Fibroblast of lung (primary cell): ENCODE results near the gene LRRC3. TPM values are rescaled to one million over a fixed set of nuclear protein-coding genes. Genes with fewer than 3 reads are reported as not detected.

ENCODE experiments used
- DNase-seq, 2 donors: peaks; one replicate each; pipeline versions ENCODE4 v3.0.0 to v3.0.0-alpha.2; 2010; ENCODE audit warnings: low read depth in 2 of 2
- H2AFZ ChIP-seq: 2 replicates; pipeline ENCODE4 v1.5.1; 2012; ENCODE audit warnings: low read length, control low read depth, inconsistent platforms
- H3K27ac ChIP-seq: 2 replicates; pipeline ENCODE4 v1.5.1; 2011; ENCODE audit warnings: low read length, control low read depth; ENCODE audit not compliant: insufficient read depth
- H3K27me3 ChIP-seq: 2 replicates; pipeline ENCODE4 v1.5.1; 2011; ENCODE audit warnings: mild to moderate bottlenecking, low read length; ENCODE audit not compliant: control insufficient read depth, insufficient read depth
- H3K36me3 ChIP-seq: 2 replicates; pipeline ENCODE4 v1.5.1; 2011; ENCODE audit warnings: low read length; ENCODE audit not compliant: control insufficient read depth, insufficient read depth
- H3K4me1 ChIP-seq: 2 replicates; pipeline ENCODE4 v1.5.1; 2011; ENCODE audit warnings: low read length; ENCODE audit not compliant: control insufficient read depth, insufficient read depth; ENCODE audit errors: extremely low read depth
- H3K4me2 ChIP-seq: 2 replicates; pipeline ENCODE4 v1.5.1; 2011; ENCODE audit warnings: low read length, control low read depth; ENCODE audit not compliant: insufficient read depth; ENCODE audit errors: extremely low read depth
- H3K4me3 ChIP-seq, 4 experiments: fragments of 200-600 bp in 1 of 4; sonication (generic) in 1 of 4; replicated peaks in 1 of 4; 2 replicates each; pipeline ENCODE4 v1.5.1; 2011 to 2016; ENCODE audit warnings: low read length in 4 of 4, low read depth in 3 of 4, mild to moderate bottlenecking in 3 of 4, control low read depth in 2 of 4, inconsistent platforms in 1 of 4, mixed read lengths in 1 of 4; ENCODE audit not compliant: insufficient read depth in 1 of 4; ENCODE audit errors: control extremely low read depth in 1 of 4
- H3K79me2 ChIP-seq: 2 replicates; pipeline ENCODE4 v1.5.1; 2012; ENCODE audit warnings: mild to moderate bottlenecking, low read length, inconsistent platforms; ENCODE audit not compliant: control insufficient read depth, insufficient read depth
- H3K9ac ChIP-seq: 2 replicates; pipeline ENCODE4 v1.5.1; 2011; ENCODE audit warnings: mild to moderate bottlenecking, low read length, control low read depth; ENCODE audit not compliant: insufficient read depth
- H3K9me3 ChIP-seq: 2 replicates; pipeline ENCODE4 v1.5.1; 2012; ENCODE audit warnings: low read depth, low read length; ENCODE audit not compliant: control insufficient read depth, insufficient read depth
- H4K20me1 ChIP-seq: 2 replicates; pipeline ENCODE4 v1.5.1; 2011; ENCODE audit warnings: low read length; ENCODE audit not compliant: control insufficient read depth, insufficient read depth; ENCODE audit errors: extremely low read depth
- CTCF ChIP-seq, 2 donors: IDR thresholded peaks in 1 of 2; conservative IDR thresholded peaks in 1 of 2; 1 replicate in 1 of 2; 2 replicates in 1 of 2; pipeline ENCODE4 v1.5.1; 2011 to 2012; ENCODE audit warnings: low read length in 2 of 2, control low read depth in 1 of 2, inconsistent platforms in 1 of 2, low read depth in 1 of 2, mild to moderate bottlenecking in 1 of 2
- EZH2 ChIP-seq: IDR thresholded peaks from 2 replicates; pipeline ENCODE4 v1.5.1; 2012; ENCODE audit warnings: low read length, control low read depth, mild to moderate bottlenecking; ENCODE audit errors: missing control alignments
- polyA plus RNA-seq, 2 donors: library from polyadenylated mRNA; depleted of rRNA in 1 of 2; stranded (reverse) in 1 of 2; unstranded in 1 of 2; fragments of >200 nt; gene quantifications; 2 replicates each; pipeline ENCODE4 v1.2.1, GENCODE V29; 2011 to 2012; ENCODE audit warnings: missing spikeins in 1 of 2
- total RNA-seq: library from RNA; depleted of rRNA; stranded (reverse); fragments of >200 nt; gene quantifications from 2 replicates; pipeline ENCODE4 v1.2.1, GENCODE V29; 2014

The LRRC3 gene
- total and polyA plus RNA-seq, 2 donors (not counting 1 experiment from before 2014, with no cell fraction given): 0.50 to 0.52 TPM

- no peaks in the 10 kb centered on the region for H3K36me3 ChIP-seq
- H3K9me3 ChIP-seq: no peaks in the 10 kb centered on the region
- no peak overlapping the region for H3K4me2 ChIP-seq
- H3K4me1 ChIP-seq: no peaks in the 10 kb centered on the region
- TF ChIP-seq CTCF (conservative IDR thresholded peaks at IDR 0.05 in 1 of 2, IDR thresholded peaks at IDR 0.05 in 1 of 2; ENCODE audit: low read depth in 1 of 2, low read length in 2 of 2) (no peak), EZH2 (no peak)
- H4K20me1 ChIP-seq: no peaks in the 10 kb centered on the region
- no peak overlapping the region for H3K27ac ChIP-seq
- H3K27me3 ChIP-seq: no peaks in the 10 kb centered on the region
- DNase-seq: no peak
- no peak overlapping the region for H2AFZ ChIP-seq
- H3K79me2 ChIP-seq: no peaks in the 10 kb centered on the region
- no peak overlapping the region for H3K9ac ChIP-seq
- no peak overlapping the region for H3K4me3 ChIP-seq
Observed at GRCh38 chr21:44450402-44450801, 4.9 kb upstream of the LRRC3 start.

GRCh38 chr21:44450999-44451398 lies 4.3 kb upstream of the LRRC3 start:
- Histone ChIP-seq H3K79me2 (no peaks in the 10 kb centered on the region), H3K27ac (no peak overlapping the region), H3K4me2 (no peak overlapping the region), H3K4me3 (no peak overlapping the region), H3K9me3 (no peaks in the 10 kb centered on the region), H2AFZ (no peak overlapping the region), H3K9ac (no peak overlapping the region), H3K36me3 (no peaks in the 10 kb centered on the region), H3K4me1 (no peaks in the 10 kb centered on the region), H4K20me1 (no peaks in the 10 kb centered on the region), H3K27me3 (no peaks in the 10 kb centered on the region)
- TF ChIP-seq EZH2: no peak
- TF ChIP-seq CTCF (conservative IDR thresholded peaks at IDR 0.05 in 1 of 2, IDR thresholded peaks at IDR 0.05 in 1 of 2; ENCODE audit: low read depth in 1 of 2, low read length in 2 of 2): no peak
- no peak for DNase-seq

- Histone ChIP-seq H3K4me3 (no peak overlapping the region), H3K79me2 (no peaks in the 10 kb centered on the region), H3K4me1 (no peaks in the 10 kb centered on the region), H3K36me3 (no peaks in the 10 kb centered on the region), H3K4me2 (no peak overlapping the region), H3K27ac (no peak overlapping the region), H3K9me3 (no peaks in the 10 kb centered on the region), H3K9ac (no peak overlapping the region), H4K20me1 (no peaks in the 10 kb centered on the region), H2AFZ (no peak overlapping the region), H3K27me3 (no peaks in the 10 kb centered on the region)
- no peak for DNase-seq
- TF ChIP-seq EZH2 (no peak), CTCF (conservative IDR thresholded peaks at IDR 0.05 in 1 of 2, IDR thresholded peaks at IDR 0.05 in 1 of 2; ENCODE audit: low read depth in 1 of 2, low read length in 2 of 2) (no peak)
Observed at GRCh38 chr21:44453120-44453519, 2.2 kb upstream of the LRRC3 start.
